AG10803 (cell line): ENCODE results near the gene SRBD1.

Experiments
- DNase-seq: peaks from one replicate; pipeline ENCODE4 v3.0.0; 2010; ENCODE audit warnings: low read depth
- H3K4me3 ChIP-seq: 2 replicates; pipeline ENCODE4 v1.5.1; 2011; ENCODE audit warnings: mild to moderate bottlenecking, low read length, control low read depth
- CTCF ChIP-seq: conservative IDR thresholded peaks from 2 replicates; pipeline ENCODE4 v1.5.1; 2011; ENCODE audit warnings: mild to moderate bottlenecking, low read length, control low read depth, inconsistent platforms

The SRBD1 gene

GRCh38 chr2:45397292-45397691, 213.8 kb downstream of the SRBD1 start:
- no peak for TF ChIP-seq CTCF
- no peak overlapping the region for H3K4me3 ChIP-seq
- DNase-seq: no peak

GRCh38 chr2:45396671-45397070, 214.4 kb downstream of the SRBD1 start:
- TF ChIP-seq CTCF: no peak
- no peak for DNase-seq
- H3K4me3 ChIP-seq: no peak overlapping the region

- TF ChIP-seq CTCF: no peak
- no peak for DNase-seq
These were observed 216.2 kb downstream of the SRBD1 start for GRCh38 chr2:45394842-45395241.

GRCh38 chr2:45394216-45394615, 216.9 kb downstream of the SRBD1 start:
- no peak for TF ChIP-seq CTCF
- H3K4me3 ChIP-seq: no peak overlapping the region
- DNase-seq: no peak

More at GRCh38 chr2:45394842-45395241, 216.2 kb downstream of the SRBD1 start:
- H3K4me3 ChIP-seq: no peak overlapping the region

GRCh38 chr2:45391866-45392265, 219.2 kb downstream of the SRBD1 start:
- no peak for TF ChIP-seq CTCF
- DNase-seq: peak; percentile 43

GRCh38 chr2:45390861-45391260, 220.2 kb downstream of the SRBD1 start:
- DNase-seq: no peak
- no peak for TF ChIP-seq CTCF
- no peak overlapping the region for H3K4me3 ChIP-seq

More at GRCh38 chr2:45391866-45392265, 219.2 kb downstream of the SRBD1 start:
- no peak overlapping the region for H3K4me3 ChIP-seq

- no peak for TF ChIP-seq CTCF
- no peak overlapping the region for H3K4me3 ChIP-seq
- no peak for DNase-seq
These were observed 220.6 kb downstream of the SRBD1 start for GRCh38 chr2:45390441-45390840.
